ENCODE results near the gene ATG5. TPM values are rescaled to one million over a fixed set of nuclear protein-coding genes. Genes with fewer than 3 reads are reported as not detected.

Gene ATG5
- total and polyA plus RNA-seq, 9 of the 15 experiments (the other 6 are each of a cell fraction or from before 2014, with no cell fraction given) = 29.0 to 80.0 (median 53.2) TPM

DNA sequence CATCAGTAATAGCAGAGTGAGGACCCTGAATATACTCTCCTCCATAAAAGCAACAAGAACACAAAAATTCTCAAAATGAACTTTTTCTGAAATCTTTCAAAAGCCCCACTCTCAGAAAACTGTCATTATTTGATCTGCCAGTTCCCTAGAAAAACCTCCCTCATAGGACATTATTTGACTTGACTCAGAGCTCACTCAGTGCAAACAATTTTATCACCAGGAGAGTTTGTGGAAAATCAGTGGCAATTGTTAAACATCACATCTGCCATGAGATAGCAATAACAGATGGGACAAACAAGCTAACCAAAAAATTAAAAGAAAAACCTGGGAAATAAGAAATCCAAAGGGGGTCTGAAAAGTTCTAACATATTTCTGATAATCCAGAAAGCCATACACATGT, 100.0 kb downstream of the ATG5 start:
- H3K4me3 ChIP-seq = no peak overlapping the region
- no peak overlapping the region for H2AFZ ChIP-seq (ENCODE audit: low read depth, low read length)
- H3K4me2 ChIP-seq (ENCODE audit: insufficient read depth, low read length) = no peak overlapping the region
- H3K9me3 ChIP-seq (replicated peaks; ENCODE audit: control insufficient read depth, insufficient read depth, low read depth, low read length) = no peaks in the 10 kb centered on the region
- in situ Hi-C loops (cut with MboI) (no loop called here), intact Hi-C loops (cut with micrococcal nuclease) (no loop called here)
- H3K27me3 ChIP-seq (ENCODE audit: control insufficient read depth in 2 of 2, insufficient read depth in 2 of 2, low read length in 2 of 2) = no peaks in the 10 kb centered on the region
- H3K9ac ChIP-seq (ENCODE audit: insufficient read depth in 1 of 2, low read depth in 2 of 2, low read length in 2 of 2) = no peak overlapping the region
- FAIRE-seq (no peak), DNase-seq (ENCODE audit: extremely low read depth in 1 of 4, low spot score in 3 of 4) (no peak), ATAC-seq (no peak)
- peaks cover 12% of the 10 kb centered on the region for H3K79me2 ChIP-seq (ENCODE audit: control insufficient read depth, insufficient read depth, low read length)
- H4K20me1 ChIP-seq (replicated peaks; ENCODE audit: control insufficient read depth, insufficient read depth, low read length) = no peaks in the 10 kb centered on the region
- H3K27ac ChIP-seq (ENCODE audit: extremely low read depth, low read depth, low read length) = no peak overlapping the region
- CTCF ChIA-PET (ENCODE audit: low intra/inter-chr PET ratio) = no interaction called here
- no TSS peak for BruUV-seq (replicated peaks)
- no peaks in the 10 kb centered on the region for H3K9me1 ChIP-seq (ENCODE audit: control insufficient read depth, insufficient read depth, low read length)
- peaks cover 0 to 5% of the 10 kb centered on the region in 2 experiments; a peak in 1 of 5 replicates for H3K4me1 ChIP-seq (replicated peaks in 1 of 2; ENCODE audit: control insufficient read depth in 2 of 2, insufficient read depth in 2 of 2, low read length in 2 of 2)
- POLR2A ChIA-PET = no interaction called here
- no peaks in the 10 kb centered on the region; the same call in 2 of the 3 replicates for H3K36me3 ChIP-seq (ENCODE audit: control insufficient read depth, insufficient read depth, low read length)
- TF ChIP-seq, protein P1, sequence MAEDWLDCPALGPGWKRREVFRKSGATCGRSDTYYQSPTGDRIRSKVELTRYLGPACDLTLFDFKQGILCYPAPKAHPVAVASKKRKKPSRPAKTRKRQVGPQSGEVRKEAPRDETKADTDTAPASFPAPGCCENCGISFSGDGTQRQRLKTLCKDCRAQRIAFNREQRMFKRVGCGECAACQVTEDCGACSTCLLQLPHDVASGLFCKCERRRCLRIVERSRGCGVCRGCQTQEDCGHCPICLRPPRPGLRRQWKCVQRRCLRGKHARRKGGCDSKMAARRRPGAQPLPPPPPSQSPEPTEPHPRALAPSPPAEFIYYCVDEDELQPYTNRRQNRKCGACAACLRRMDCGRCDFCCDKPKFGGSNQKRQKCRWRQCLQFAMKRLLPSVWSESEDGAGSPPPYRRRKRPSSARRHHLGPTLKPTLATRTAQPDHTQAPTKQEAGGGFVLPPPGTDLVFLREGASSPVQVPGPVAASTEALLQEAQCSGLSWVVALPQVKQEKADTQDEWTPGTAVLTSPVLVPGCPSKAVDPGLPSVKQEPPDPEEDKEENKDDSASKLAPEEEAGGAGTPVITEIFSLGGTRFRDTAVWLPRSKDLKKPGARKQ (CRISPR knock-in tag; IDR thresholded peaks at IDR 0.05) = no peak
- no peak for TF ChIP-seq ZMIZ1 (IDR thresholded peaks at IDR 0.05; ENCODE audit: low read depth in 2 of 2, low read length in 2 of 2)
- no peak for TF ChIP-seq SUPT5H (IDR thresholded peaks at IDR 0.05)
- TF ChIP-seq, protein P2, sequence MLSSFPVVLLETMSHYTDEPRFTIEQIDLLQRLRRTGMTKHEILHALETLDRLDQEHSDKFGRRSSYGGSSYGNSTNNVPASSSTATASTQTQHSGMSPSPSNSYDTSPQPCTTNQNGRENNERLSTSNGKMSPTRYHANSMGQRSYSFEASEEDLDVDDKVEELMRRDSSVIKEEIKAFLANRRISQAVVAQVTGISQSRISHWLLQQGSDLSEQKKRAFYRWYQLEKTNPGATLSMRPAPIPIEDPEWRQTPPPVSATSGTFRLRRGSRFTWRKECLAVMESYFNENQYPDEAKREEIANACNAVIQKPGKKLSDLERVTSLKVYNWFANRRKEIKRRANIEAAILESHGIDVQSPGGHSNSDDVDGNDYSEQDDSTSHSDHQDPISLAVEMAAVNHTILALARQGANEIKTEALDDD (IDR thresholded peaks at IDR 0.05) = no peak
- TF ChIP-seq ELF2 (CRISPR knock-in tag; IDR thresholded peaks at IDR 0.05) = no peak
- no peak for TF ChIP-seq FOXP1 (CRISPR knock-in tag; IDR thresholded peaks at IDR 0.05)
- no peak for TF ChIP-seq TRIM24 (IDR thresholded peaks at IDR 0.05)
- no peak for TF ChIP-seq HMG20B (CRISPR knock-in tag; IDR thresholded peaks at IDR 0.05)

Measured in K562 (cell line).